Hepatocyte (in vitro differentiated cells): ENCODE measurements around the gene ANO9. TPM values are rescaled to one million over a fixed set of nuclear protein-coding genes. Genes with fewer than 3 reads are reported as not detected.
"Not testable (repeated sequence)": the region's sequence is repeated elsewhere in the genome, so short reads cannot be mapped to it uniquely, and the experiment has no call there.

Source experiments
- DNase-seq: peaks from one replicate; pipeline ENCODE4 v3.0.0-alpha.2; 2016; ENCODE audit warnings: low spot score
- H2AFZ ChIP-seq: fragments of 200-600 bp; sonication (generic); 2 replicates; pipeline ENCODE4 v1.6.0; 2016; ENCODE audit warnings: antibody characterized with exemption, mild to moderate bottlenecking
- H3K27ac ChIP-seq: fragments of 200-600 bp; sonication (generic); 2 replicates; pipeline ENCODE4 v1.5.1; 2016; ENCODE audit warnings: mild to moderate bottlenecking
- H3K27me3 ChIP-seq: fragments of 200-600 bp; sonication (generic); 2 replicates; pipeline ENCODE4 v1.6.1; 2016
- H3K36me3 ChIP-seq: fragments of 200-600 bp; sonication (generic); replicated peaks from 2 replicates; pipeline ENCODE4 v1.5.1; 2016; ENCODE audit warnings: low read depth; ENCODE audit not compliant: insufficient read depth
- H3K4me1 ChIP-seq: fragments of 200-600 bp; sonication (generic); 2 replicates; pipeline ENCODE4 v1.5.1; 2016; ENCODE audit warnings: mild to moderate bottlenecking, moderate library complexity; ENCODE audit not compliant: insufficient read depth
- H3K4me2 ChIP-seq: fragments of 200-600 bp; sonication (generic); 2 replicates; pipeline ENCODE4 v1.6.0; 2016
- H3K4me3 ChIP-seq: fragments of 200-600 bp; sonication (generic); 2 replicates; pipeline ENCODE4 v1.5.1; 2016; ENCODE audit warnings: mild to moderate bottlenecking
- H3K79me2 ChIP-seq: fragments of 200-600 bp; sonication (generic); 2 replicates; pipeline ENCODE4 v1.6.0; 2017; ENCODE audit warnings: mild to moderate bottlenecking
- H3K9me2 ChIP-seq: fragments of 200-600 bp; sonication (generic); replicated peaks from 2 replicates; pipeline ENCODE4 v1.6.0; 2017; ENCODE audit warnings: mild to moderate bottlenecking; ENCODE audit not compliant: insufficient read depth
- H3K9me3 ChIP-seq: fragments of 200-600 bp; sonication (generic); 2 replicates; pipeline ENCODE4 v1.5.1; 2016; ENCODE audit warnings: low read depth, mild to moderate bottlenecking
- H4K20me1 ChIP-seq: fragments of 200-600 bp; sonication (generic); 2 replicates; pipeline ENCODE4 v1.6.0; 2016; ENCODE audit warnings: mild to moderate bottlenecking; ENCODE audit not compliant: insufficient read depth, poor library complexity, severe bottlenecking
- EZH2 ChIP-seq: fragments of 200-600 bp; sonication (generic); IDR thresholded peaks from 2 replicates; pipeline ENCODE4 v1.6.1; 2016; ENCODE audit warnings: antibody characterized with exemption, mild to moderate bottlenecking, borderline replicate concordance
- EZH2phosphoT487 ChIP-seq: fragments of 200-600 bp; sonication (generic); IDR thresholded peaks from one replicate; pipeline ENCODE4 v1.6.1; 2018; ENCODE audit warnings: antibody characterized with exemption, mild to moderate bottlenecking, low read depth, moderate library complexity; ENCODE audit not compliant: unreplicated experiment, severe bottlenecking
- WGBS: methylation state at CpG from one replicate; pipeline ENCODE4 v1.1.6; 2016; ENCODE audit warnings: low lambda C conversion rate; ENCODE audit errors: missing lambda C conversion rate; 5-methylcytosine and 5-hydroxymethylcytosine counted together
- polyA plus RNA-seq: library from polyadenylated mRNA; unstranded; fragments of >200 nt; fragmentation: Nextera tagmentation; extraction: Ambion mirVana; gene quantifications from 2 replicates; pipeline ENCODE4 v1.2.1, GENCODE V29; 2016
- total RNA-seq: library from RNA; depleted of rRNA; stranded (reverse); fragments of >200 nt; gene quantifications from 2 replicates; pipeline ENCODE4 v1.2.3, GENCODE V29; 2014
- TF ChIP-seq, protein P1 (sequence below): fragments of 200-600 bp; sonication (generic); IDR thresholded peaks from 2 replicates; pipeline ENCODE4 v1.5.1; 2016; ENCODE audit warnings: antibody characterized with exemption, mild to moderate bottlenecking; ENCODE audit not compliant: poor library complexity

ANO9 gene
- total and polyA plus RNA-seq, 2 experiments from 2014 or later: 21.2 to 35.7 TPM

DNA sequence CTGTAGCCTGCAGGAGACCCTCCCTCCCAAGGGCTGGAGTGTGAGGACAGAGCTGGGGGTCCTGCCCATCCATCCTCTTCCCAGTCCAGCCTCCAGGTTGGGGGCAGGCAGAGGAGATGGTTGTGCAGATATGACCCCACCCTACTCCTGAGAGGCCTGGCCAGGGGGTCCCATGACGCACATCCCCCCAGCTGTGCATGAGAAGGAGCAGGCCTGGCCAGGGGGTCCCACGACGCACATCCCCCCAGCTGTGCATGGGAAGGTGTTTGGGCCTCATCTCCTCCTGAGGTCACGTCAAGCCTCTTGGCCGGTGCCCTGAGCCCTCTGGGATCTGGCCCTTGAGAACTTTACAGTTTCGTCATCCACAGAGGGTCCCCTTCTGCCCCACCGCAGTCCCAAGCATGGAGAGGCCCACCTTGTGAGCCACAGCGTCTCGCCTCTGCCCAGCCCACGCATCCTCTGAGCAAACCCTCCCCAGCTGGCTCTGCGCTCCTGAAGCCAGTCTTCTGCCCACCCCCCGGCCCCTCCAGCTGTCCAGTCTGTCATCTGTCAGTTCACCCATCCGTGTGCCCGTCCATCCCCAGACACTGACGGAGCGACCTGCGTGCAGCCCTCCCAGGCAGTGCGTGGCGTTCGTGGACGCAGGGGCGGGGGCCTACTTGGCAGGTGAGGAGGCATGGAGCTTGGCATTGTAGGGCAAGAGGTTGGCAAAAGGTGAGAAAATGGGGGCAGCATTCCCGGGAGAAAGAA lies 2.3 kb downstream of the ANO9 start:
- H3K9me3 ChIP-seq: no peaks in the 10 kb centered on the region
- H3K36me3 ChIP-seq: no peaks in the 10 kb centered on the region
- peaks cover 16% of the 10 kb centered on the region for H3K4me1 ChIP-seq
- H2AFZ ChIP-seq: no peak overlapping the region
- no peaks in the 10 kb centered on the region for H3K79me2 ChIP-seq
- TF ChIP-seq, protein P1, sequence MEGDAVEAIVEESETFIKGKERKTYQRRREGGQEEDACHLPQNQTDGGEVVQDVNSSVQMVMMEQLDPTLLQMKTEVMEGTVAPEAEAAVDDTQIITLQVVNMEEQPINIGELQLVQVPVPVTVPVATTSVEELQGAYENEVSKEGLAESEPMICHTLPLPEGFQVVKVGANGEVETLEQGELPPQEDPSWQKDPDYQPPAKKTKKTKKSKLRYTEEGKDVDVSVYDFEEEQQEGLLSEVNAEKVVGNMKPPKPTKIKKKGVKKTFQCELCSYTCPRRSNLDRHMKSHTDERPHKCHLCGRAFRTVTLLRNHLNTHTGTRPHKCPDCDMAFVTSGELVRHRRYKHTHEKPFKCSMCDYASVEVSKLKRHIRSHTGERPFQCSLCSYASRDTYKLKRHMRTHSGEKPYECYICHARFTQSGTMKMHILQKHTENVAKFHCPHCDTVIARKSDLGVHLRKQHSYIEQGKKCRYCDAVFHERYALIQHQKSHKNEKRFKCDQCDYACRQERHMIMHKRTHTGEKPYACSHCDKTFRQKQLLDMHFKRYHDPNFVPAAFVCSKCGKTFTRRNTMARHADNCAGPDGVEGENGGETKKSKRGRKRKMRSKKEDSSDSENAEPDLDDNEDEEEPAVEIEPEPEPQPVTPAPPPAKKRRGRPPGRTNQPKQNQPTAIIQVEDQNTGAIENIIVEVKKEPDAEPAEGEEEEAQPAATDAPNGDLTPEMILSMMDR: no peak
- TF ChIP-seq EZH2: no peak
- no peak for TF ChIP-seq EZH2phosphoT487
- DNase-seq: no peak
- H3K9me2 ChIP-seq: no peaks in the 10 kb centered on the region
- WGBS: 93% methylated on average over 22 of the region's 23 CpGs
- H4K20me1 ChIP-seq: no peaks in the 10 kb centered on the region
- H3K27me3 ChIP-seq: no peaks in the 10 kb centered on the region
- no peak overlapping the region for H3K4me3 ChIP-seq
- H3K4me2 ChIP-seq: no peak overlapping the region
- no peak overlapping the region for H3K27ac ChIP-seq

DNA sequence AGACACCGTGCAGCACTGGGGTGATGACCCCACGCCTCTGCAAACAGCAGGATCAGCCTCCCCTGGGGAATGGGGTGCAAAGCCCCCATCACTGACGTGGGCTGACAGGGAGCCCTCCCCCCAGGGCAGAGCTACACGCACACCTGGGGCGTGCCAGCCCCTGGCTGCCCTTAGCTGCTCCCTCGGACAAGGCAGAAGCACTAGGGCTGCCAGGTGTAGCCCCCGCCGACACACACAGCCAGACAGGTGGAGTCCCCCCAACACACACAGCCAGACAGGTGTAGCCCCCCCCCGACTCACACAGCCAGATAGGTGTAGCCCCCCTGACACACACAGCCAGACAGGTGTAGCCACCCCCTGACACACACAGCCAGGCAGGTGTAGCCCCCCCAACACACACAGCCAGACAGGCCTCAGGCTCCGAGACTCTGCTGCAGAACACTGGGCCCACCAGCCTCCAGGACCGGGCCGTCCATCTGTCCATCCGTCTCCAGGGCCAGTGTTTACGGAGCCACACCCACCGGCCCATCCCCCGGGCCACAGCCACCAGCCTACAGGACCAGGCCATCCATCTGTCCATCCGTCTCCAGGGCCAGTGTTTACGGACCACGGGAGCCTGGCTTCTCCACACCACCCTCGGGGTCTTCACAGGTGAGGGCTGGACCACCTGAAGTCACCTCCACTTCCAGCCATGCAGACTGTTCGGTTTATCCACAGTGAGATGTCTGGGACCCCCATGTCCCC lies 3.5 kb downstream of the ANO9 start:
- 86% methylated on average over 19 of the region's 21 CpGs for WGBS
- Histone ChIP-seq H3K27me3 (no peaks in the 10 kb centered on the region), H3K9me2 (no peaks in the 10 kb centered on the region), H3K79me2 (no peaks in the 10 kb centered on the region), H4K20me1 (no peaks in the 10 kb centered on the region), H3K4me3 (no peak overlapping the region), H3K9me3 (no peaks in the 10 kb centered on the region), H3K27ac (no peak overlapping the region), H3K4me1 (peaks cover 15% of the 10 kb centered on the region), H3K36me3 (no peaks in the 10 kb centered on the region), H2AFZ (no peak overlapping the region), H3K4me2 (no peak overlapping the region)
- DNase-seq: no peak
- TF ChIP-seq EZH2phosphoT487 (no peak), EZH2 (no peak)
- TF ChIP-seq, protein P1: no peak

DNA sequence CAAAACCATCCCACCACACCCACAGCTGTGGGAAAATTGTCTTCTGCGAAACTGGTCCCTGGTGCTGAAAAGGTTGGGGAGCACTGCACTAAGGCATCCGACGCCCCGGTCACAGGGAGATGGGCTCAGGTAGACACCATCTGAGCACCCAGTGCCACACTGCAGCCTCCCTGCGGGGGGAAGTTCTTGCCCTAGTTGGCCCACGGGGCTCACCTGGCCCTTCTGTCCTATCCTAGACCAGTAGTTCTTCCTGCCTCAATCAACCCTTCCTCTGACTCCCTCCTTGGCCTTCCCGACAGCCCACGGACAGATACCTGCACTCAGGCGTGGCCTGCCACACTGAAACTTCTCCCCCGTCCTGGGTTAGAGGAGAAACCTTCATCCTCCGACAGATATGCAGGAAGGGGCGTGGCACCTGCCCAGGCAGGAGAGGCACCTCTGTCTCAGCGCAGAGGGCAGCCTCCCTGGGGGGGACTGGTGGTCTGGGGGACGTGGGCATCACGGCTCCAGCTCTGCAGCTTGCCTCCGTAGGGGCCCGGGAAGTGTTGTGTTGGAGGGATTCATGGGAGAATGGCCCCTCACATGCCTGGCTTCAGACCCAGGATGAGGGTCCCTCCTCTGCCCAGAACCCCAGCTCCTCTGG lies 4.5 kb downstream of the ANO9 start:
- H2AFZ ChIP-seq: no peak overlapping the region
- DNase-seq: no peak
- no peaks in the 10 kb centered on the region for H4K20me1 ChIP-seq
- H3K9me2 ChIP-seq: no peaks in the 10 kb centered on the region
- H3K4me2 ChIP-seq: no peak overlapping the region
- no peak overlapping the region for H3K27ac ChIP-seq
- TF ChIP-seq, protein P1: no peak
- TF ChIP-seq EZH2 (no peak), EZH2phosphoT487 (no peak)
- H3K79me2 ChIP-seq: no peaks in the 10 kb centered on the region
- no peaks in the 10 kb centered on the region for H3K36me3 ChIP-seq
- 93% methylated on average over 16 of the region's 17 CpGs for WGBS
- H3K27me3 ChIP-seq: no peaks in the 10 kb centered on the region
- H3K4me3 ChIP-seq: no peak overlapping the region
- H3K4me1 ChIP-seq: peaks cover 12% of the 10 kb centered on the region
- no peaks in the 10 kb centered on the region for H3K9me3 ChIP-seq

DNA sequence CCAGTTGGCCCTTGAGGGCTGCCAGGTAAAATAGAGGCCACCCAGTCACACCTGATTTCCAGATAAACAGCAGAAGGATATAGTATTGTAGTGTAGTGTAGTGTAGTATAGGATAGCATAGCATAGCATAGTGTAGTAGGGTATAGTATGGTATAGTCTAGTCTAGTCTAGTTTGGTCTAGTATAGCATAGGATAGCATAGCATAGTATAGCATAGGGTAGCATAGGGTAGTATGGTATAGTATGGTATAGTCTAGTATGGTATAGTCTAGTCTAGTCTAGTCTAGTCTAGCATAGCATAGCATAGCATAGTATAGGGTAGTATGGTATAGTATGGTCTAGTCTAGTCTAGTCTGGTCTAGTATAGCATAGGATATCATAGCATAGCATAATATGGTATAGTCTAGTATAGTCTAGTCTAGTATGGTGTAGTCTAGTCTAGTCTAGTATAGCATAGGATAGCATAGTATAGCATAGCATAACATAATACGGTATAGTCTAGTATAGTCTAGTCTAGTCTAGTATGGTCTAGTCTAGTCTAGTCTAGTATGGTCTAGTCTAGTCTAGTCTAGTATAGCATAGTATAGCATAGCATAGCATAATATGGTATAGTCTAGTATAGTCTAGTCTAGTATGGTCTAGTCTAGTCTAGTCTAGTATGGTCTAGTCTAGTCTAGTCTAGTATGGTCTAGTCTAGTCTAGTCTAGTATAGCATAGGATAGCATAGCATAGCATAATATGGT lies 6.6 kb downstream of the ANO9 start:
- not testable (repeated sequence) for H3K36me3 ChIP-seq, H3K9me2 ChIP-seq, H3K27me3 ChIP-seq, H2AFZ ChIP-seq, DNase-seq, H3K79me2 ChIP-seq, H3K9me3 ChIP-seq, H3K4me3 ChIP-seq, H4K20me1 ChIP-seq, H3K27ac ChIP-seq, H3K4me1 ChIP-seq, H3K4me2 ChIP-seq
- 100% methylated on average over 1 of the region's 1 CpG for WGBS
